Right atrium auricular region (tissue), 2 donors: ENCODE results near the gene ALDH1A3. TPM values are rescaled to one million over a fixed set of nuclear protein-coding genes. Genes with fewer than 3 reads are reported as not detected.

Experiments used
- DNase-seq: peaks from one replicate; pipeline ENCODE4 v3.0.0-alpha.2; 2019; ENCODE audit warnings: low spot score
- H3K27ac ChIP-seq, 2 donors: fragments of 200-600 bp; sonication (generic); 1 replicate in 1 of 2; 2 replicates in 1 of 2; pipeline ENCODE4 v1.5.1; 2016 to 2019
- H3K27me3 ChIP-seq, 2 donors: fragments of 200-600 bp; sonication (generic); one replicate each; pipeline versions ENCODE4 v1.5.1 to v1.6.0; 2017 to 2019
- H3K36me3 ChIP-seq: fragments of 200-600 bp; sonication (generic); one replicate; pipeline ENCODE4 v1.5.1; 2016
- H3K4me1 ChIP-seq, 2 donors: fragments of 200-600 bp; sonication (generic); one replicate each; pipeline versions ENCODE4 v1.5.1 to v1.6.0; 2017 to 2019
- H3K4me3 ChIP-seq, 2 donors: fragments of 200-600 bp; sonication (generic); 1 replicate in 1 of 2; 2 replicates in 1 of 2; pipeline ENCODE4 v1.5.1; 2017 to 2019; ENCODE audit warnings: mild to moderate bottlenecking in 1 of 2, moderate library complexity in 1 of 2
- H3K9me3 ChIP-seq, 2 donors: fragments of 200-600 bp; sonication (generic); one replicate each; pipeline ENCODE4 v1.5.1; 2019
- CTCF ChIP-seq, 2 donors: fragments of 200-600 bp; sonication (generic); IDR thresholded peaks; one replicate each; pipeline ENCODE4 v1.5.1; 2019; ENCODE audit warnings: antibody characterized with exemption in 2 of 2
- total RNA-seq, 2 donors: library from RNA; depleted of rRNA; stranded (reverse); fragments of >200 nt; gene quantifications; one replicate each; pipeline ENCODE4 v1.1.0, GENCODE V29; 2016

ALDH1A3 gene
- total RNA-seq, 2 donors from 2014 or later: 14.7 to 19.7 TPM

- no peak for DNase-seq
- Histone ChIP-seq H3K9me3 (no peaks in the 10 kb centered on the region), H3K27ac (no peak overlapping the region), H3K36me3 (peaks cover 4% of the 10 kb centered on the region), H3K4me3 (no peak overlapping the region), H3K27me3 (no peaks in the 10 kb centered on the region), H3K4me1 (no peaks in the 10 kb centered on the region)
- TF ChIP-seq CTCF (IDR thresholded peaks at IDR 0.05): no peak
Observed at GRCh38 chr15:100926258-100926657, 46.6 kb downstream of the ALDH1A3 start.

GRCh38 chr15:100926971-100927756 is 47.5 kb downstream of the ALDH1A3 start:
- H3K27me3 ChIP-seq: no peaks in the 10 kb centered on the region
- H3K4me3 ChIP-seq: no peak overlapping the region
- no peak for TF ChIP-seq CTCF (IDR thresholded peaks at IDR 0.05)
- H3K36me3 ChIP-seq: peaks cover 4% of the 10 kb centered on the region
- no peaks in the 10 kb centered on the region for H3K4me1 ChIP-seq
- H3K9me3 ChIP-seq: no peaks in the 10 kb centered on the region
- no peak overlapping the region for H3K27ac ChIP-seq
- no peak for DNase-seq

GRCh38 chr15:100928632-100929280 is 49.1 kb downstream of the ALDH1A3 start:
- Histone ChIP-seq H3K9me3 (no peaks in the 10 kb centered on the region), H3K36me3 (peaks cover 4% of the 10 kb centered on the region), H3K4me3 (no peak overlapping the region), H3K27me3 (no peaks in the 10 kb centered on the region), H3K4me1 (no peaks in the 10 kb centered on the region), H3K27ac (no peak overlapping the region)
- no peak for DNase-seq
- no peak for TF ChIP-seq CTCF (IDR thresholded peaks at IDR 0.05)

- H3K27me3 ChIP-seq: no peaks in the 10 kb centered on the region
- no peak overlapping the region for H3K27ac ChIP-seq
- no peak for TF ChIP-seq CTCF (IDR thresholded peaks at IDR 0.05)
- H3K36me3 ChIP-seq: peaks cover 4% of the 10 kb centered on the region
- H3K9me3 ChIP-seq: no peaks in the 10 kb centered on the region
- no peak overlapping the region for H3K4me3 ChIP-seq
- H3K4me1 ChIP-seq: no peaks in the 10 kb centered on the region
- no peak for DNase-seq
Observed at GRCh38 chr15:100929641-100930042, 50.0 kb downstream of the ALDH1A3 start.

GRCh38 chr15:100930306-100930848 is 50.7 kb downstream of the ALDH1A3 start:
- no peak overlapping the region for H3K4me3 ChIP-seq
- H3K36me3 ChIP-seq: peaks cover 3% of the 10 kb centered on the region
- H3K27me3 ChIP-seq: no peaks in the 10 kb centered on the region
- H3K4me1 ChIP-seq: no peaks in the 10 kb centered on the region
- TF ChIP-seq CTCF (IDR thresholded peaks at IDR 0.05): no peak
- no peak overlapping the region for H3K27ac ChIP-seq
- no peak for DNase-seq
- no peaks in the 10 kb centered on the region for H3K9me3 ChIP-seq
